Measurements from ENCODE around the gene MTMR3. TPM values are rescaled to one million over a fixed set of nuclear protein-coding genes. Genes with fewer than 3 reads are reported as not detected.

The MTMR3 gene
- polyA plus RNA-seq, 2 of the 4 experiments (the other 2 are of a cell fraction), result 7.4 to 18.8 TPM

DNA sequence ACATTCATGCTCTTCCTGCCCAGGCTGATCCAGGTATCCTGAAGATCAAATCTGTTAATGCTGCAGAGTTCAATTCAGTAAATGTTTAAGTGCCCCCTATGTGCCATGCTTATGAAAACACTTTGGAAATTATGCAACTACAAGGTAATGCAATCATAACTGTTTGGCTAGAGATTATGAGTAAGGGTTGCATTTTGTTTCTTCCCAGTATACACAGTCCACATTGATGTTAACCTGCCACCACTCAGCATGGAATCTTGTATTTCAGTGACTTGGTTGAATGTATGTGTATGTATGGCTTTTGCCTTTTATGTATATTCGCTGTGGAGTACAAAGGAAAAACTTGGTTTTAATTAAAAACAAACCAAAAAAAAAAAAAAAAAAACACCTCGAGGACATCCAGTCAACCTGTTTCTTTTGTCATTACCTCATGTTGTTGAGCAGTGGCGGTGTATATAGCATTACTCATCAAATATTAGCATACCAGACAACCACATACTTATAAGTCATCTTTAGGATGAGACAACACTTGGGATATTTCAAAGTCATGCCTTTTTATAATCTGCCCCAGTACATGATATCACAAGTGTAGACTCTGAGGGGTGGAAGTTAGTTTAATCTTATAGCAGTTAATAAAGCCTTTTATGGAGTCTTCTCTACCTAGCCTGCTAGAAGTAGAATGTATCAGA is 111.2 kb downstream of the MTMR3 start:
- Histone ChIP-seq H3K9me3 (no peaks in the 10 kb centered on the region), H3K4me2 (peak overlapping the region; percentile 61), H3K4me3 (no peak overlapping the region), H3K27ac (peak overlapping the region; percentile 77 to 85), H3K4me1 (peaks cover 41% of the 10 kb centered on the region)
- ChIA-PET CTCF (interaction anchor here (0.7 to 1.7 kb wide), 3 partner anchors 9 to 11 kb away, joined by 3 to 12 read pairs (median 4); no protein-coding TSS in a partner anchor), POLR2A (no interaction called here)
- peak; percentile 45 to 65 for DNase-seq (ENCODE audit: low read depth in 1 of 2, low spot score in 1 of 2)
- TF ChIP-seq, protein P1, sequence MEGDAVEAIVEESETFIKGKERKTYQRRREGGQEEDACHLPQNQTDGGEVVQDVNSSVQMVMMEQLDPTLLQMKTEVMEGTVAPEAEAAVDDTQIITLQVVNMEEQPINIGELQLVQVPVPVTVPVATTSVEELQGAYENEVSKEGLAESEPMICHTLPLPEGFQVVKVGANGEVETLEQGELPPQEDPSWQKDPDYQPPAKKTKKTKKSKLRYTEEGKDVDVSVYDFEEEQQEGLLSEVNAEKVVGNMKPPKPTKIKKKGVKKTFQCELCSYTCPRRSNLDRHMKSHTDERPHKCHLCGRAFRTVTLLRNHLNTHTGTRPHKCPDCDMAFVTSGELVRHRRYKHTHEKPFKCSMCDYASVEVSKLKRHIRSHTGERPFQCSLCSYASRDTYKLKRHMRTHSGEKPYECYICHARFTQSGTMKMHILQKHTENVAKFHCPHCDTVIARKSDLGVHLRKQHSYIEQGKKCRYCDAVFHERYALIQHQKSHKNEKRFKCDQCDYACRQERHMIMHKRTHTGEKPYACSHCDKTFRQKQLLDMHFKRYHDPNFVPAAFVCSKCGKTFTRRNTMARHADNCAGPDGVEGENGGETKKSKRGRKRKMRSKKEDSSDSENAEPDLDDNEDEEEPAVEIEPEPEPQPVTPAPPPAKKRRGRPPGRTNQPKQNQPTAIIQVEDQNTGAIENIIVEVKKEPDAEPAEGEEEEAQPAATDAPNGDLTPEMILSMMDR (IDR thresholded peaks at IDR 0.05), result peak; percentile 37
- no peak for TF ChIP-seq TFCP2L1 (CRISPR knock-in tag; IDR thresholded peaks at IDR 0.05)
- TF ChIP-seq, protein P2, sequence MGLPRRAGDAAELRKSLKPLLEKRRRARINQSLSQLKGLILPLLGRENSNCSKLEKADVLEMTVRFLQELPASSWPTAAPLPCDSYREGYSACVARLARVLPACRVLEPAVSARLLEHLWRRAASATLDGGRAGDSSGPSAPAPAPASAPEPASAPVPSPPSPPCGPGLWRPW (IDR thresholded peaks at IDR 0.05), result peak; percentile 58; the same call in 1 of the 2 replicates
- peak; percentile 56 for TF ChIP-seq JUNB (IDR thresholded peaks at IDR 0.05)
- no peak for TF ChIP-seq ZNF302 (CRISPR knock-in tag; IDR thresholded peaks at IDR 0.05)
- TF ChIP-seq MAFK (IDR thresholded peaks at IDR 0.05; ENCODE audit: partially characterized antibody), result peak; percentile 67
- TF ChIP-seq SMC3 (IDR thresholded peaks at IDR 0.05), result peak; percentile 39; the same call in 1 of the 3 replicates
- TF ChIP-seq RAD21 (conservative IDR thresholded peaks at IDR 0.05 in 1 of 2, IDR thresholded peaks at IDR 0.05 in 1 of 2), result peak; percentile 56 to 57
- TF ChIP-seq GATA3 (IDR thresholded peaks at IDR 0.05; ENCODE audit: borderline replicate concordance), result peak; percentile 25; the same call in 1 of the 2 replicates
- TF ChIP-seq FOSL2 (IDR thresholded peaks at IDR 0.05), result peak; percentile 42; the same call in 1 of the 2 replicates
- peak; percentile 50; the same call in 1 of the 2 replicates for TF ChIP-seq FOSL2 (CRISPR knock-in tag; IDR thresholded peaks at IDR 0.05)
- TF ChIP-seq CBX8 (IDR thresholded peaks at IDR 0.05), result no peak
- peak; percentile 88 to 92; a peak in 3 of 4 replicates for TF ChIP-seq CEBPB (IDR thresholded peaks at IDR 0.05)
- TF ChIP-seq, protein P3, sequence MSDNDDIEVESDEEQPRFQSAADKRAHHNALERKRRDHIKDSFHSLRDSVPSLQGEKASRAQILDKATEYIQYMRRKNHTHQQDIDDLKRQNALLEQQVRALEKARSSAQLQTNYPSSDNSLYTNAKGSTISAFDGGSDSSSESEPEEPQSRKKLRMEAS (IDR thresholded peaks at IDR 0.05), result 0 out of 2 replicates have a peak, but pooled peaks have one; percentile 34
- TF ChIP-seq CBX2 (IDR thresholded peaks at IDR 0.05; ENCODE audit: borderline replicate concordance, low read depth), result no peak
- TF ChIP-seq MYC (IDR thresholded peaks at IDR 0.05; ENCODE audit: borderline replicate concordance, low read length), result no peak
- TF ChIP-seq, protein P4, sequence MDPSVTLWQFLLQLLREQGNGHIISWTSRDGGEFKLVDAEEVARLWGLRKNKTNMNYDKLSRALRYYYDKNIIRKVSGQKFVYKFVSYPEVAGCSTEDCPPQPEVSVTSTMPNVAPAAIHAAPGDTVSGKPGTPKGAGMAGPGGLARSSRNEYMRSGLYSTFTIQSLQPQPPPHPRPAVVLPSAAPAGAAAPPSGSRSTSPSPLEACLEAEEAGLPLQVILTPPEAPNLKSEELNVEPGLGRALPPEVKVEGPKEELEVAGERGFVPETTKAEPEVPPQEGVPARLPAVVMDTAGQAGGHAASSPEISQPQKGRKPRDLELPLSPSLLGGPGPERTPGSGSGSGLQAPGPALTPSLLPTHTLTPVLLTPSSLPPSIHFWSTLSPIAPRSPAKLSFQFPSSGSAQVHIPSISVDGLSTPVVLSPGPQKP (IDR thresholded peaks at IDR 0.05; ENCODE audit: low read depth, low read length), result no peak
- TF ChIP-seq, protein P5, sequence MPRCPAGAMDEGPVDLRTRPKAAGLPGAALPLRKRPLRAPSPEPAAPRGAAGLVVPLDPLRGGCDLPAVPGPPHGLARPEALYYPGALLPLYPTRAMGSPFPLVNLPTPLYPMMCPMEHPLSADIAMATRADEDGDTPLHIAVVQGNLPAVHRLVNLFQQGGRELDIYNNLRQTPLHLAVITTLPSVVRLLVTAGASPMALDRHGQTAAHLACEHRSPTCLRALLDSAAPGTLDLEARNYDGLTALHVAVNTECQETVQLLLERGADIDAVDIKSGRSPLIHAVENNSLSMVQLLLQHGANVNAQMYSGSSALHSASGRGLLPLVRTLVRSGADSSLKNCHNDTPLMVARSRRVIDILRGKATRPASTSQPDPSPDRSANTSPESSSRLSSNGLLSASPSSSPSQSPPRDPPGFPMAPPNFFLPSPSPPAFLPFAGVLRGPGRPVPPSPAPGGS (IDR thresholded peaks at IDR 0.05), result no peak
- 0 out of 2 replicates have a peak, but pooled peaks have one; percentile 1 for TF ChIP-seq NFE2L2 (conservative IDR thresholded peaks at IDR 0.05; ENCODE audit: low read length)
- 19% methylated on average over 3 of the region's 3 CpGs for WGBS (ENCODE audit: missing lambda C conversion rate)
- ATAC-seq, result peak; percentile 87 to 93
- FAIRE-seq, result no peak

DNA sequence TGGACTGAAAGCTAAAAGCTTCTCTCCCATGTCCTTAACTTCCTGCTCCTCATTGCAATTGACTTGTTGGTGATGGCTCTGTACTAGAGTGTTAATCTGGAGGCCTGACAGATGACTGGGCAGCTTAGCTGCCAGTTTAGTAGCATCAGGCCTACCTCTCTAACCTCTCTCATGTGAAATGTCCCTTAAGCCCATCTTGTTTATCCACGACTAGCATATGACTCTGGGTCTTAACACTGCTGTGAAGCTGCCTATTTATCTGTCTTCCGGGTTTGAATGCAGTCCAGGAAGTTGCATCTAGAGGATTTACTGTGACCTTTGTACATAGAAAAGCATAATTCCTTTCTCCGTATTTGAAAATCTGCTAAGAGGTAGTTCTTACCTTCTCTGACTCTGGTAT is 112.0 kb downstream of the MTMR3 start:
- Histone ChIP-seq H3K9me3 (no peaks in the 10 kb centered on the region), H3K27ac (peak overlapping the region; percentile 77 to 85), H3K4me3 (no peak overlapping the region), H3K4me2 (peak overlapping the region; percentile 61), H3K4me1 (peaks cover 41% of the 10 kb centered on the region)
- ATAC-seq (peak; percentile 41 to 67; a peak in 5 of 6 replicates), FAIRE-seq (no peak), DNase-seq (ENCODE audit: low read depth in 1 of 2, low spot score in 1 of 2) (peak in 1 of 2 experiments; percentile 37)
- 2% methylated on average over 3 of the region's 3 CpGs for WGBS (ENCODE audit: missing lambda C conversion rate)
- ChIA-PET CTCF (interaction anchor here (0.5 to 1.7 kb wide), 6 partner anchors 8 to 249 kb away, joined by 3 to 12 read pairs (median 3); no protein-coding TSS in a partner anchor), POLR2A (no interaction called here)
- TF ChIP-seq JUNB (IDR thresholded peaks at IDR 0.05), result no peak

Measured in A549 (cell line).